ENCODE results near the gene IQUB.
"Not testable (repeated sequence)": the region's sequence is repeated elsewhere in the genome, so short reads cannot be mapped to it uniquely, and the experiment has no call there.

The IQUB gene

GRCh38 chr7:123528265-123528664 lies 6.1 kb downstream of the IQUB start:
- no peak overlapping the region for H3K4me3 ChIP-seq (replicated peaks; ENCODE audit: insufficient read depth, low read length)
- no peak overlapping the region for H3K27ac ChIP-seq (replicated peaks)
- H3K27me3 ChIP-seq (ENCODE audit: insufficient read depth, poor library complexity, severe bottlenecking): peaks cover 9% of the 10 kb centered on the region
- TF ChIP-seq CTCF (IDR thresholded peaks at IDR 0.05; ENCODE audit: insufficient read depth, low read length) (no peak), REST (IDR thresholded peaks at IDR 0.05; ENCODE audit: insufficient replicate concordance, low read depth) (no peak), GABPA (IDR thresholded peaks at IDR 0.05; ENCODE audit: low read depth) (no peak), POLR2AphosphoS5 (IDR thresholded peaks at IDR 0.05; ENCODE audit: low read depth) (no peak), SPI1 (IDR thresholded peaks at IDR 0.05; ENCODE audit: borderline replicate concordance, low read depth) (no peak)
- no peak for DNase-seq (ENCODE audit: low read depth in 1 of 2, low spot score in 1 of 2)

GRCh38 chr7:123527712-123528225 lies 6.6 kb downstream of the IQUB start:
- H3K27ac ChIP-seq (replicated peaks); H3K4me3 ChIP-seq (replicated peaks; ENCODE audit: insufficient read depth, low read length); DNase-seq (ENCODE audit: low read depth in 1 of 2, low spot score in 1 of 2); H3K27me3 ChIP-seq (ENCODE audit: insufficient read depth, poor library complexity, severe bottlenecking): not testable (repeated sequence)

GRCh38 chr7:123526533-123526932 lies 7.9 kb downstream of the IQUB start:
- H3K4me3 ChIP-seq (replicated peaks; ENCODE audit: insufficient read depth, low read length); H3K27me3 ChIP-seq (ENCODE audit: insufficient read depth, poor library complexity, severe bottlenecking); H3K27ac ChIP-seq (replicated peaks); DNase-seq (ENCODE audit: low read depth in 1 of 2, low spot score in 1 of 2): not testable (repeated sequence)

GRCh38 chr7:123522066-123522465 lies 12.3 kb downstream of the IQUB start:
- TF ChIP-seq POLR2AphosphoS5 (IDR thresholded peaks at IDR 0.05; ENCODE audit: low read depth) (no peak), CTCF (IDR thresholded peaks at IDR 0.05; ENCODE audit: insufficient read depth, low read length) (no peak), REST (IDR thresholded peaks at IDR 0.05; ENCODE audit: insufficient replicate concordance, low read depth) (no peak), GABPA (IDR thresholded peaks at IDR 0.05; ENCODE audit: low read depth) (no peak), SPI1 (IDR thresholded peaks at IDR 0.05; ENCODE audit: borderline replicate concordance, low read depth) (no peak)
- DNase-seq (ENCODE audit: low read depth in 1 of 2, low spot score in 1 of 2): no peak
- H3K27ac ChIP-seq (replicated peaks): no peak overlapping the region
- no peaks in the 10 kb centered on the region for H3K27me3 ChIP-seq (ENCODE audit: insufficient read depth, poor library complexity, severe bottlenecking)
- no peak overlapping the region for H3K4me3 ChIP-seq (replicated peaks; ENCODE audit: insufficient read depth, low read length)

- DNase-seq (ENCODE audit: low read depth in 1 of 2, low spot score in 1 of 2): no peak
- no peaks in the 10 kb centered on the region for H3K27me3 ChIP-seq (ENCODE audit: insufficient read depth, poor library complexity, severe bottlenecking)
- no peak overlapping the region for H3K4me3 ChIP-seq (replicated peaks; ENCODE audit: insufficient read depth, low read length)
Measured at GRCh38 chr7:123505221-123505620, 29.2 kb downstream of the IQUB start.

More at GRCh38 chr7:123505221-123505620, 29.2 kb downstream of the IQUB start:
- TF ChIP-seq CTCF (IDR thresholded peaks at IDR 0.05; ENCODE audit: insufficient read depth, low read length) (no peak), REST (IDR thresholded peaks at IDR 0.05; ENCODE audit: insufficient replicate concordance, low read depth) (no peak), SPI1 (IDR thresholded peaks at IDR 0.05; ENCODE audit: borderline replicate concordance, low read depth) (no peak), GABPA (IDR thresholded peaks at IDR 0.05; ENCODE audit: low read depth) (no peak), POLR2AphosphoS5 (IDR thresholded peaks at IDR 0.05; ENCODE audit: low read depth) (no peak)
- no peak overlapping the region for H3K27ac ChIP-seq (replicated peaks)

Data from HL-60 (cell line).